Adrenal gland (tissue), 5 donors: ENCODE results near the gene ARFIP2.

Experiments
- CTCF ChIP-seq, 6 experiments: fragments of 450-650 bp in 4 of 6; fragments of 200-600 bp in 2 of 6; sonication (generic) in 1 of 6; IDR thresholded peaks; 1 replicate in 5 of 6; 2 replicates in 1 of 6; pipeline versions ENCODE4 v1.5.1 to v1.8.0; 2016 to 2021; ENCODE audit warnings: antibody characterized with exemption in 6 of 6, mild to moderate bottlenecking in 2 of 6, moderate library complexity in 1 of 6
- POLR2A ChIP-seq, 2 donors: fragments of 450-650 bp; IDR thresholded peaks; one replicate each; pipeline ENCODE4 v1.6.1; 2017; ENCODE audit warnings: antibody characterized with exemption in 2 of 2, mild to moderate bottlenecking in 2 of 2, moderate library complexity in 1 of 2
- donor health status: DM: no; HTN: no; CAD: no.

GRCh38 chr11:6455070-6455469 lies 26.1 kb downstream of the ARFIP2 start:
- TF ChIP-seq POLR2A (IDR thresholded peaks at IDR 0.05) (no peak), CTCF (IDR thresholded peaks at IDR 0.05) (no peak)
